Smooth muscle cell of the coronary artery (primary cell): Measurements from ENCODE around the gene CCNQ. TPM values are rescaled to one million over a fixed set of nuclear protein-coding genes. Genes with fewer than 3 reads are reported as not detected.

Source experiments
- total RNA-seq: library from RNA; depleted of rRNA; stranded (reverse); fragments of >200 nt; gene quantifications from 2 replicates; pipeline ENCODE4 v1.2.3, GENCODE V29; 2014; ENCODE audit warnings: low replicate concordance

The CCNQ gene
- total RNA-seq = 19.8 and 43.8 TPM in 2 replicates

GRCh38 chrX:153598541-153599191 lies at the start of gene CCNQ:
Gene CCNQ, minus strand, starts transcription at chrX:153599139. Its CDS starts 66 bp downstream, at chrX:153599073.

GRCh38 chrX:153646620-153647373 lies 47.9 kb upstream of the CCNQ start, which contains the start of gene DUSP9:
Gene DUSP9, plus strand, starts transcription at chrX:153647203. Its CDS starts 751 bp downstream, at chrX:153647954.

Other genes starting within 250 kb of the CCNQ start
- not detected in 2 replicates for gene PNMA6E, start 197.8 kb downstream of the CCNQ start, total RNA-seq
- under 0.01 and 0.08 TPM in 2 replicates for gene ZFP92, start 187.7 kb downstream of the CCNQ start, total RNA-seq
- gene TREX2, start 153.1 kb downstream of the CCNQ start, total RNA-seq = 2.3 and 2.9 TPM in 2 replicates
- gene HAUS7, start 128.6 kb downstream of the CCNQ start, total RNA-seq = 14.7 and 15.0 TPM in 2 replicates
- gene BGN, start 104.2 kb downstream of the CCNQ start, total RNA-seq = 10.5 and 118 TPM in 2 replicates
- under 0.01 TPM in 2 replicates for gene ATP2B3, start 81.5 kb downstream of the CCNQ start, total RNA-seq
- gene DUSP9, start 48.1 kb upstream of the CCNQ start, total RNA-seq = not detected in 2 replicates
- gene PNCK, start 74.7 kb upstream of the CCNQ start, total RNA-seq = 0.30 and 0.47 TPM in 2 replicates
- gene SLC6A8, start 88.8 kb upstream of the CCNQ start, total RNA-seq = 10.8 TPM in 2 replicates
- gene BCAP31, start 125.2 kb upstream of the CCNQ start, total RNA-seq = 152 and 188 TPM in 2 replicates
- 8.4 and 13.5 TPM in 2 replicates for gene ABCD1, start 125.7 kb upstream of the CCNQ start, total RNA-seq
- gene PLXNB3, start 165.1 kb upstream of the CCNQ start, total RNA-seq = 2.5 and 4.1 TPM in 2 replicates
- gene SRPK3, start 181.9 kb upstream of the CCNQ start, total RNA-seq = under 0.01 and 0.30 TPM in 2 replicates
- gene IDH3G, start 195.2 kb upstream of the CCNQ start, total RNA-seq = 54.6 and 96.1 TPM in 2 replicates
- 188 and 219 TPM in 2 replicates for gene SSR4, start 195.5 kb upstream of the CCNQ start, total RNA-seq
- gene PDZD4, start 231.4 kb upstream of the CCNQ start, total RNA-seq = 0.08 and 1.1 TPM in 2 replicates